ENCODE data around the gene CALB2.

Gene CALB2

DNA sequence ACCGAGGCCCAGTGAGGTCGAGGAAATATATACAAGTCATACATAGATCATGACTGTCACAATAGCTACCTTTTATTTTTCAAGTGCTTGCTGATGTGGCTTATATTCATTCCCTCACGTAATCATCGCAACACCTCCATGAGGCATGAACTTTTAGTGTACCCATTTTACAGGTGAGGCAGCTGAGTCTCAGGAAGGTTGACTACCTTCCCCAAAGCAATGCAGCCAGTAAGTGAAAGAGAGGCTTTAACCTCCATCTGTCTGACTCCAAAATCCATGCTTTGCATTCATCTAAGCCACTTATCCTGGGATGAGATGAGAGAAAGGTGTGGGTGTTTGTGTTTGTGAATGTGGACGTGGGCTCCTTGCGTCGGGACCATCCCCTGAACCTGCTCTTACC is 30.8 kb downstream of the CALB2 start:
- DNase-seq (ENCODE audit: low spot score), result no peak

DNA sequence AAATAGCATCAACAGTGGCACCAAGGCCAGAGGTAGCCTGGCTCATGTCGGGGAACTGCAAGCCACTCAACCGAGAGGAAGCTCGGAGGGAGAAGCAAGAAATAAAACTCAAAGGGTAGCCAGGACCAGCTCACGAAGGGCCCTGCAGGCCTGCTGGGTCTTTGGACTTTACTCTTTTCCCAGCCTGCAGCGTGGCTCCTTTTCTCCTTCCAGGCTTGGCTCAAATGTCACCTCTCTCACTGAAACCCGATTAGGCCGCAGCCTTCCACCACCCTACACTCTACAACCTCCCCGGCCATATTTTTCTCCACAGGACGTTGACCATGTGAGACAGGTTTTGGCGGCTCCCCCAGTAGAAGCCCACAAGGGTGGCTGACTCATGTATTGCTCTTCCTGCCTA is 38.1 kb downstream of the CALB2 start:
- DNase-seq (ENCODE audit: low spot score), result no peak

DNA sequence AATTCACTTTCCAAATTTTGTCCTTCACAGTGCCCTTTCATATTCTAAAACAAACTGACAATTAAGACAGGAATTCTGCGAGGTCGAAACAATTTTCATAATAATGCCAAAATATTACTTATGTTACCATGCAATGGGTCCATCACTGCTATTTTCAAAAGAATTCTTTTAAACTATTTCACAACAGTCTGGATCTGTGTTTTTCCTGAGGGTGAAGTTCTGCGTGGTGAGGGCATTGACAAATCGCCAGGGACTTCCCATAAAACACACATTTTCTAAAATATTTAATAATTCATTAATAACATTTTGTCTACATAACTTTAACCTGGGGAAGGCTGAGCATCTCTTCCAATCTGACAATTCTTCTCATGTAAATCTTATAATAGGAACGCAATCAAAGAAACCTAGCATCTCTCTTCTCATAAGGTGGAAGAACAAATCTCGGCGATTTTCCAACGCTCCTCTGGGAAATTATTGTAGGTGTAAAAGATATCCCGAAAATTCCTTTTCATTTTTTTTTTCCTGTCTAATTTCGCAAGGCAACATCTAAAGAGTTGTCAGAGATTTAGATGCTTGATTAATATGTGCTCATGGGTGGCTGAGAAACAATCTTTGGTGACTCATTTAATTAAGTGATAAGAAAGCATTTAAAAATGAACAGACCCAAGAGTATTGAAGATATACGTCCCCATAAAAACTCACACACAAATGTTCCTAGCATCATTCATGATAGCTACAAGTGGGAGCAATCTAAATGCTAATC is 41.5 kb downstream of the CALB2 start:
- no peak for DNase-seq (ENCODE audit: low spot score)

DNA sequence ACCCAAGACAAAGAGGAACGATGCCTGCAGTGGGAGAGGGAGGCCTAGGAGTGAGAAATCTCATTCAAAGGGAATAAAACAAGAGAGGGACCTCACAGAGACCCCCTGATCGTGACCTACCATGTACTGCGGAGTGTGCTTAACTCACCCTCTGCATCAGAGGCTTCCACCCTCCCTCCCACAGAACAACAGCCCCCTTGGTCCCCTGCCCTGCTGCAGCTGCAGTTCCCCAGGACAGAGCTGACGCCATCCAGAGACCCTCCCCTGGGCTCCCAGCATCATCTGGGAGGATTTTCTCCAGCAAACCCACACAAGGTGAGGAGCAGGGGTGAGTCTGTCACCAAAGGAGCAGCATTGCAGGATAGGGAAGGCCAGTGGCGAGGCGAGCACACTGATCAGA is 43.5 kb downstream of the CALB2 start:
- no peak for DNase-seq (ENCODE audit: low spot score)

DNA sequence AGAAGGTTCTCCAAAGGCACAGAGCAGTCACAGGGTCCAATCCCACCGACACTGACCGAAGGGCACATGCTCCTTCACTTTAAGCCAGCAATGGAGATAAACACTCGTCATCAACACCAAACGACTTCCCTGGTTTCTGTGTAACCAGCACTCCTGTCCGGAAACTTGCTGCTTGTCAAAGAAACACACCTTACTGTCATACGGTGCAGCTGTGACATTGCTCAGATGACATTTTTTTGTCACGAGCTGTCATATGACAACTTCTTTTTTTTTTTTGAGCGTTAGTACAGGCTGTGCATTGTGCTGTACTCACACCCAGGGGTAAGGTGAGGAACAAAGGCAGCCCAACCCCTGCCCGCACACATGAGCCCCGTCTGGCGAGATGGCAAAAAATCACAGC is 44.2 kb downstream of the CALB2 start:
- DNase-seq (ENCODE audit: low spot score), result no peak

DNA sequence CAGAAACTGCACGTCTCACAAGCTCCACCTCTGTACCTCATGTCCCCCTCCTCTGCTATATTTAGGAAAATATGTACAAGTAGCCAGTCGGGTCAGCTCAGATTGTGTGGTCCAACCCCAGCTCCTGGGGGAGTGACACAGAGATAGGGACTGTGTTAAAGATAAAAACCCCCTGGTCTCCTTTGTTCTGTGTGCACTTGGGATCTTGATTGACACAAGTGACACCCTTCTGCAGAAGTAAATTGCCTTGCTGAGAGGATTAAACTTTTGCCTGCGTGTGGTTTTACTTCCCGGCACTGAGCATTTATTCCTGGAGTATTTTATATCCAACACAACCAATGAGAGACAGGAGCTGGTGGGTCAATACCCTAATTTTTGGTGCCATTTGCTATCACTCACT is 45.8 kb downstream of the CALB2 start:
- no peak for DNase-seq (ENCODE audit: low spot score)

DNA sequence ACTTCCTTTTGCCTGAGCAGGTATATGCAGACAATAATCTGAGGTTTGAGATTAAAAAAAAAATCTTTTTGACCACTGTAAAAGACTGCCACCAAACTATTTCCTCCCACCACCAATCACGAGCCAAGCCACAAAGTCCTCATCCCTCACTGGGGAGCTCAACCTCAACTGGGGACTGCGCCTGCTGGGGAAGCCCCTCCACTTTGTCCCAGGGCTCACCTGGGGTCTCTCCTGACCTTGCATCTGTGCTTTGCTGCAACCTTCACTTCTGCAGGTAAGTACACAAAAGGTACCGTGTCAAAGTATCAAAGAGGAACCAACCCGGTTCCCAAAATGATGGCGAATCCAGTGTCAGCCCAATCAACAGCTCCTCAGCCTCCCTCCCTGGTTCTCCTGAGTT is 47.8 kb downstream of the CALB2 start:
- no peak for DNase-seq (ENCODE audit: low spot score)

DNA sequence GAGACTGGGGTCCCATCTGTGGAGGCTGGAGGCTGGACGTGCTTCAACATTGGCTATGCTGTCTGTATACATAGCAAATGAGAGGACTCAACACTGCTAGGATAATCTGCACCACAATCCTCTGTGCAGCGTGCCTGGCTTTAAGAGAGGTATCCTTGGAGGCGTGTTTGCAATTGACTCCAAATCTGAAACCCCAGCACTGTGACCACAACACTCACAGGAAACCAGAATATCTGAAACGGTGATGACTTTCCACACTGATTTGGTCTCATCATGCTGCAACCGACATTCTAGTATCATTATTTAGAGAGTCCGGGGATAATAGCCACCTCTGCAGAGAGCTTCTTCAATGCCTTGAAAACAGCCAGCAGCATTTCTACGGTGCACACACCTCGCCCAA is 48.2 kb downstream of the CALB2 start:
- DNase-seq (ENCODE audit: low spot score), result no peak

DNA sequence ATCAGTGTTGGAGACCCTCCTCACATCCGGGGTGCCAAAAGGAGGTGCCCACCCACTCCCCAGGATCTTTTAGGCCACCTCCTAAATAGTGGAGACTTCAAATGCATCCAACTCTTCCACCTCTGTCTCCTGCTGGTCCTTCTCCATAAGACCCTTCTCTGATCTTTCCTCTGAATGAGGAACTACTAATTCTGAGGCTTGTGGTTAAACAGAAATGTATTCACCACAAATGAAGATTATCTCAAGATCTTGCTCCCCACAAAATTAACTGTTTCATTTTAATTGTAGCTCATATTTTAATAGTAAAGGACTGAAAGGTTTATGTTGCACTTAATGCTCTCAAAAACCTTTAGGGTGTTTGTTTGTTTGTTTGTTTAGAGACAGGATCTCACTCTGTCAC is 49.2 kb downstream of the CALB2 start:
- no peak for DNase-seq (ENCODE audit: low spot score)

DNA sequence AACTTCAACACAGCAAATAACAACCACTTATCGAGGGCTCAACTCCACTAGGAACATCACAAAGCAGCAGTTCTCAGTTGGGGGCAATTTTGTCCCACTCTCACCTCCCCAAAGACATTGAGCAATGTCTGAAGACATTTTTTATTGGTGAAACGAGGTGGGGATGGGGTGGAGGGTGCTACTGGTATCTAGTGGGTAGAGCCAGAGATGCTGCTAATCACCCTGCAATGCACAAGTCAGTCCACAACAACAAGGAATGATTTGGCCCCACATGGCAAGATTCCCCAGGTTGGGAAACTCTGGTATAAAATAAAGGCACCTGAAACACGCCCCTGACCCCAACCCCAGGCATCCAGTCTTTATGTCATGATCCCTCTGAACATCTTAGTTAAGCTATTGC is 50.0 kb downstream of the CALB2 start:
- no peak for DNase-seq (ENCODE audit: low spot score)

DNA sequence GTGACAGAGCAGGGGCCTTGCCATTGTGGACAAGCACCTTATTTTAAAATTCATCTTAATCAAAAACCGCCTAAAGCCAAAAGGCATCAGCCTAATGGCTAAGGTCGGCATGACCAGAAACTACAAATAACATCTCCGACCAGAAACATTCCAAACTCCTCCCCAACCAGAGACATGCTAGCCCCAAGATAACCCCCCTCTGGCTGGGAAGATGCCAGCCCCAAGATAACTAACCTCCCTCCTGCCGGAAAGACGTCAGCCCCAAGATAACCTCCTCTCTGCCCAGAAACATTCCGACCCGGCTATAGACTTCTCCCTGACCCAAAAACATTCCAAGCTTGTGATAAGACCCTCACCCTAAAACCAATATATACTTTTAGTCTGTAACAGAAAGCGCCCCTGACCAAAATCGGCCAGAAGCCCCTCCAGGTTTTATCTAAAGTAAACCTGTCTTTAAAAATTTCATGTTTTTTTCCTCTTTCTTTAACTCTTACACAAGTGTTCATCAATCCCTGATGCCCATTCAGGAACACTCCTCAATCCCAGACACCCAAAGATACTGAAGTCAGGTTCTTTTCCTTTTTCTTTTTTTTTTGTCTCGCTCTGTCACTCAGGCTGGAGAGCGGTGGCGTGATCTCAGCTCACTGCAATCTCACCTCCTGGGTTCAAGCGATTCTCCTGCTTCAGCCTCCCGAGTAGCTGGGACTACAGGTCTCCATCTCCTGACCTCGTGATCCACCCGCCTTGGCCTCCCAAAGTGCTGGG is 50.7 kb downstream of the CALB2 start:
- no peak for DNase-seq (ENCODE audit: low spot score)

DNA sequence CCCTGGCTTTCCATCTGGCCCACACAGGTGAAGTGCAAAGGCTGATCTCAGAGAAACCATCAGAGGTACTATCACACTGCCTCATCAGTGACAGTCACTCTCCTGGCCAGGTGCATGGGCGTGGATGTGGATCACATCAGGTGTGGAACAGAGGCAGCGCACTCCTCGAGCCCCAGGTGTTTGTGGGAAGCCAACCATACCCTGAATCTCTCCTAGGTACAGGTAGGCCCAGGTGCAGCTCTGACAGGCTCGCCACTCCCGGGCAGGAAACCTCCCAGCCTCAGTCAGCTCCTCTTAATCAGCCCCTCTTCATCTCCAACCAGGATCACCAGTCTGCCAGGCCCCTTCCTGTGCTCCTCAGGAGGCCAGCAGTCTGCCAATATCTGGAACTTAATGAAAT is 51.6 kb downstream of the CALB2 start:
- no peak for DNase-seq (ENCODE audit: low spot score)

DNA sequence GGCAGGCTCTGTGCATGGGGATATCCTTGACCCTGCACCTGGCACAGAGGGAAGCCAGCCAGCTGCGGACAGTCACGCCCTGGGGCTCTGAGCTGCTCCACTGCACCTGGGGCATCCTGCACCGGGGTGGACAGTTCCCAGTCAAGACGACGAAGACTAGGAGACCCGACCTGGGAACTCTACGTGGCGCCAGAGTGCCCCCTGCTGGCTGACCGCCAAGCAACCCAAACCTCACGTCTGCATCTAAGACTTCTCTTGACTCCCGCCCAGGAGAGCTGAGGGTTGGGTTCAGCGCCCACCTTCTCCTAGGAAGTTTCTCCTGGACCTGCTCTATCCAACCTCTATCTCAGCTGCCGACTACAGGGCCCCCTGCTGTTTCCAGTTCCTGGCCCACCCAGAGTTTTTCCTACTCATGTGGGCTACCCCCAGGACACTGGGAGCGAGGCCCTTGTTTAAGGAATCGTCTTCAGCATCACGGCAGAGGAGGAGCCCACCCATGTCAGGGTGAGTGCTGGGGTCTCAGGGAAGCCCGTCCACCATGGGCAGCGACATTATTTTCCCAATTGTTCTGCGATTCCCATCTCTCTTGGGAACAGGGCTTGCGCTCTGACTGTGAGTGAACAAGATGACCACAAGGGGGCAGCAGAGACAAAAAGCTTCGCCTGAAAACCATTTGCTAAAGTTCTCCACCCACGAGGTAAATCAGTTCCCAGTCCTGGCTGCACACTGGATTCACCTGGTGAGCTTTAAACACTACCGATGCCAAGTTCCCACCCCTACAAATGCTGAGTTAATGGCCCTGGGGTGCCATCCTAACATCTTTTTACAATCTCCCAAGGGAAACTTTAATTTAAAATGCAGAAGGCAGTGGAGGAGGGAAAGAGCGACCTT is 54.0 kb downstream of the CALB2 start:
- DNase-seq (ENCODE audit: low spot score), result peak; percentile 65

DNA sequence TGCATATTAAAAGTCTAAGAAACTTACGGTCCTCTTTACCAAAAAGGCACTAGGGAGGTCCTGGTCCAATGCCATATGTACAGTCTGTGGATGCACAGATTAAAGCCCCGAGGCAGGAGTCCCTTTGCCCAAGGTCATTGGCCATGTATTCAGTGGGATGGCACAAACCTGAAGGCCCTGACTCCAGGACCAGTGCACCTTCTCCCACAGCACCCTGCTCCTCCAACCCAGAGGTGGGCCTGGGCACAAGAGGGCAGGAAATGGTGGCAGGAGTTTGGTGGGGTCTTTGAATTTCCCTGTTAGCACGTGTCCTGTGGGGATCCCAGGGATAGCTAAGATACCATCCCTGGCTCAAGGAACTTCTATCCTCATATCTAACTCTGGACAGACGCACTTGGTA is 54.8 kb downstream of the CALB2 start:
- no peak for DNase-seq (ENCODE audit: low spot score)

DNA sequence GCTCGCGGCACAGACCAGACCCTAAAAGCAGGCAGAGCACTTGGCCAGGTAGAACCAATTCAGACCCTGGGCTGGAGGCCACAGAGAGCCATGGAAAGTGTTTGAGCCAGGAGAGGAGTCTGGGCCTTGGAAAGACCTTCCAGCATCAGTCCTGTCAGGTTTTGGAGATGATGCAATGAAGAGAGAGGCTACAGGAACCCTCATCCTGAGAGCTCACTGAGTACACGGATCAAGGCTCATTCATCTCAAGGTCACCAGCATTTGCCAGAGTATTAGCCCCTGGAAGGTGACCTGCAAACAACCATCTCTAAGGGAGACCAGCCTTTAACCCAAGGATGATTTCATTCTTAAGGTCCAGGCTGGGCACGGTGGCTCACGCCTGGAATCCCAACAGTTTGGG is 55.5 kb downstream of the CALB2 start:
- DNase-seq (ENCODE audit: low spot score), result no peak

DNA sequence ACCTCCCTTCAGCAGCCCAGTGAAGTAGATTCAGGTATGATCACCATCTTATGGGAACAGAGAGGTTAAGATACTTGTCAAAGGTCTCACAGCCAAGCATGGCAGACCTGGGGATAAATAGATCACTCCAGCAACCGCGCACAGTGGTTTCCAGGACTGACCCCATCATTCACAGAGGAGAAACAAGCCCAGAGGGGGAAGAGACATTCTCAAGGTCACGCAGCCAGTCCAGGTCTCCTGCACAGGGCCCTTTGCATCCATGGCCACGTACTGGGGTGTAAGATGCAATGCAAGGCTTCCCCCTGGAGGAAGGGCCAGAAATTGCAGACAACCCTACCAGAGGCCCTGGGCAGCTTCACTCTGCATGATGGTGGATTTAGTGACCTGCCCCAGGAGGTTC is 63.4 kb downstream of the CALB2 start:
- DNase-seq (ENCODE audit: low spot score), result peak; percentile 19

DNA sequence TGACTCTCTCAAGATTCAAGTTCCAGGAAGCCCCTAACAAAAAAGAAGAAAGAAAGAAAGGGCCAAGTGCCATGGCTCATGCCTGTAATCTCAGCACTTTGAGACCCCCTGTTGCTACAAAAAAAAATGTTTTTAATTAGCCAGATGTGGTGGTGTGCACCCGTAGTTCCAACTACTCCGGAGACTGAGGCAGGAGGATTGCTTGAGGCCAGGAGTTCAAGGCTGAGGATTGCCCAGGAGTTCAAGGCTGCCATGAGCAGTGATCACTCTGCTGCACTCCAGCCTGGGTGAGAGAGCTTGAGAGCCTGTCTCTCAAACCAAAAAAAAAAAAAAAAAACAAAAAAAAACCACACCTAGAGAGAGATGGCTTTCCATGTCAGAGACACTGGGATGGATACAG is 64.5 kb downstream of the CALB2 start:
- no peak for DNase-seq (ENCODE audit: low spot score)

DNA sequence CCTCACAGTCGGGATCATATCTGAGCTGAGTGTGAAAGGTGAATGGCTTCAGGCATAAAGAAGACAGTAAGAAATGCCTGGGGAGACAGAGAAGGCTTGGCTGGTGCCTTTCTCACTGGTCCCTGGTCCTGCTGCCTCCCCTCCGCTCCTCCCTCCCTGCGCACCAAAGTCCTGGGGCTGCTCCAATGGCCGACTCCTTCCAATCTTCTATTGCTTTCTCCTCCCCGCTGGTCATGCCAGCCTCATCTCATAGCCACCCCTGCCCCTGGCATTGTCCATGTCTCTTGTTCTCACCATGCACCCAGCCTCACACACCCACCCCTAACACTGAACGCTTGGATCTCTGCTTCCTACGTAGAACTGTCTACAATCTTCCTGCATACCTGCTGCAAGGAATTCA is 65.3 kb downstream of the CALB2 start:
- DNase-seq (ENCODE audit: low spot score), result no peak

DNA sequence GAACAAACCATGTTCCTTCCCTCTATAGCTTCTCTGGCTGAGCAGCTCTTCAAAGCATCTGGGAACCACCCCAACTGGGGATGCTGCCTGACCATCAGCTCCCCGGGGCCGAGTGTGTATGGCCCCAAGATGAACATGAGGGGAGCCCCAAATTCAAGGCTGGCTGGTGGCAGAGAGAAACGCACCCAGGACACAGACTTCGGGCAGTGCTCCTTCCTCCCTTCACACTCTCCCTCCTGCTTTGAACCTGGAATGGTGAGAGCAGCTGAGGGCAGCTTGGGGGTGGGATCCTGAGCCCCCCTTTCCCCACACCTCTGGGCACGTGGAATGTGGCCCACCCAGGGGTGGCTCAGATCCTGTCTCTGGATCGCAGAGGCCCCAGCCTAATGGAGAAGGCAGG is 66.1 kb downstream of the CALB2 start:
- DNase-seq (ENCODE audit: low spot score), result no peak

DNA sequence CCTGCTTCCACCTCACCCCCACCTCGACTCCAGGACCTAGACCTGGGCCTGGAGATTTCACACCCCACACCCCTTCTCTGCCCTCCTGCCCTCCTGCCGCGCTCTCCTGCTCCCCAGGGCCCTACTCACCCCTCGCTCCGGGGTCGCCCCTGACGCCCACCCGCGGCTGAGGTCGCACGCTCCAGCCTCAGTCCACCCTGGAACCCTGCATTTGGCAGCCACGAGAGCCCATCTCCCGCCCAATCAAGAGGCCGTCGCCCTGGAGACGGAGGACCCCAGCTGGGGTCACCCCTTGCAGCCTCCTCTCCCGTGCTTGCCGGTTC is 67.2 kb downstream of the CALB2 start:
- DNase-seq (ENCODE audit: low spot score), result no peak

DNA sequence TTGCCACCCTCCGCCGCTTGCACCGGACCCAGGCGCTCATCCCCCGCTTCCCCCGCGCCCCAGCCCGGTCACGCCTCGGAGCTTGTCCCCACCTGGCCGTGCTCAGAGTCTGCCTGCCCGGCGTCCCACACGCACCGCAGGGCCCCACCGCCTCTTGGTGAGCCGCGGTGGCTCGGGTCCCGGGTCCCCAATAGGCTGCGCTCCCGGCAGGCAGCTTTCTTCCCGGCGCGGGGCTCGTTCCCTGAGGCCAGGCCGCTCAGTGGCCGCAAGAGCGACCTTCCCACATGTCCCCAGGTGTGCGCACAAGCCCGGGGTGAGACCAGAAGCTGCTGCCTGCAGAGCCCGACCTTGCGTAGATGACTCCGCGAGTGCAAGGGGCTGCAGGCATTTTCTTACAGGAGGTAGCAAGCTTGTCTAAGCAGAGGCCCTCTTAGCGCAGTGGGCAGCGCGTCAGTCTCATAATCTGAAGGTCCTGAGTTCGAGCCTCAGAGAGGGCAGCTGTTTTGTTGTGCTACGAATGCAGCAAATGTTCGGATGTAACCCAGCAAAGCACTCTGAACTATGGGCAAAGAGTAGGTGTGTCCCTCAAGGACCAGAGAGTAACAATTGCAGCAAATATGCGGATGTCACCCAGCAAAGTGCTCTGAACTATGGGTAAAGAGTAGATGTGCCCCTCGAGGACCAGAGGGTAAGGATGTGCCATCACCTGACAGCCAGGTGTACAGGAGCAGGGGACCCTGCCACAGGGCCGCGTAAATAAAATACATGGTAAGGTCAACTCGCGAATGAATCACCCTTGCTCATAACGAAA is 67.8 kb downstream of the CALB2 start:
- DNase-seq (ENCODE audit: low spot score), result no peak
